Measurements from ENCODE around the gene JARID2. TPM values are rescaled to one million over a fixed set of nuclear protein-coding genes. Genes with fewer than 3 reads are reported as not detected.

The JARID2 gene
- total RNA-seq, 3 donors from 2014 or later = 10.5 to 13.9 (median 11.5) TPM

DNA sequence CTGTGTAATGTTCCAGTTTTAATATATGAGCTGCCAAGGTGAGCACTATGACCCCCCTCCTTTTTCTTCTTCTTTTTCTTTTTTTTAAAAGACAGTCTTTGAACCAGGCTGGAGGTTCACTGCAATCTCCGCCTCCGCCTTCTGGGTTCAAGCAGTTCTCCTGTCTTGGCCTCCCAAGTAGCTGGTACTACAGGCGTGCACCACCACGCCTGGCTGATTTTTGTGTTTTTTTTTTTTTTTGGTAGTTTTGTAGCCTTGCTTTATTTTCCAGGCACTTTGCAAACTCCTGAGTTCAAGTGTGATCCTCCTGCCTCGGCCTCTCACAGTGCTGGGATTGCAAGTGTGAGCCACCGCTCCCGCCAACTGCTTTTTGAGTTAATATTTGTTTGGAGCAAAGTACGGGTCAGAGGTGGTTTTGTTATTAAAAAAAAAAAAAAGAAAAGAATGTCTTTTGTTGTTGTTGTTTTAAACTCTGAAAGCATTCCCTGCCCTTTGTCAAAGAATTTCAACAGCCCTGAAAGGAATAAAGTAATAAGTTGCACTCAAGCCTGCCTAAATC, 78.6 kb downstream of the JARID2 start:
- H3K9me3 ChIP-seq = no peaks in the 10 kb centered on the region
- H3K36me3 ChIP-seq = no peaks in the 10 kb centered on the region
- H3K4me1 ChIP-seq = no peaks in the 10 kb centered on the region
- no peaks in the 10 kb centered on the region for H3K27me3 ChIP-seq
- H3K4me3 ChIP-seq = no peak overlapping the region
- no peak for DNase-seq (ENCODE audit: low spot score in 2 of 2)
- intact Hi-C loops (cut with DNase I; ENCODE audit: low total_unique reads) = no loop called here
- H3K27ac ChIP-seq = no peak overlapping the region
- TF ChIP-seq POLR2AphosphoS5 (IDR thresholded peaks at IDR 0.05) (no peak), POLR2A (IDR thresholded peaks at IDR 0.05) (no peak), CTCF (IDR thresholded peaks at IDR 0.05) (no peak)

GRCh38 chr6:15325540-15325955, 79.7 kb downstream of the JARID2 start:
- no peak for TF ChIP-seq CTCF (IDR thresholded peaks at IDR 0.05)
- no peak for TF ChIP-seq POLR2AphosphoS5 (IDR thresholded peaks at IDR 0.05)
- TF ChIP-seq POLR2A (IDR thresholded peaks at IDR 0.05) = no peak
- Histone ChIP-seq H3K9me3 (no peaks in the 10 kb centered on the region), H3K4me3 (no peak overlapping the region), H3K36me3 (no peaks in the 10 kb centered on the region), H3K27me3 (no peaks in the 10 kb centered on the region), H3K27ac (no peak overlapping the region), H3K4me1 (peaks cover 0 to 5% of the 10 kb centered on the region in 2 donors)
- no peak for DNase-seq (ENCODE audit: low spot score in 2 of 2)
- intact Hi-C loops (cut with DNase I; ENCODE audit: low total_unique reads) = no loop called here

GRCh38 chr6:15326067-15326614, 80.3 kb downstream of the JARID2 start:
- no peak overlapping the region for H3K27ac ChIP-seq
- intact Hi-C loops (cut with DNase I; ENCODE audit: low total_unique reads) = no loop called here
- H3K27me3 ChIP-seq = no peaks in the 10 kb centered on the region
- TF ChIP-seq CTCF (IDR thresholded peaks at IDR 0.05) (no peak), POLR2AphosphoS5 (IDR thresholded peaks at IDR 0.05) (no peak), POLR2A (IDR thresholded peaks at IDR 0.05) (no peak)
- no peaks in the 10 kb centered on the region for H3K9me3 ChIP-seq
- peaks cover 0 to 10% of the 10 kb centered on the region in 2 donors for H3K4me1 ChIP-seq
- H3K36me3 ChIP-seq = no peaks in the 10 kb centered on the region
- no peak overlapping the region for H3K4me3 ChIP-seq
- no peak for DNase-seq (ENCODE audit: low spot score in 2 of 2)

DNA sequence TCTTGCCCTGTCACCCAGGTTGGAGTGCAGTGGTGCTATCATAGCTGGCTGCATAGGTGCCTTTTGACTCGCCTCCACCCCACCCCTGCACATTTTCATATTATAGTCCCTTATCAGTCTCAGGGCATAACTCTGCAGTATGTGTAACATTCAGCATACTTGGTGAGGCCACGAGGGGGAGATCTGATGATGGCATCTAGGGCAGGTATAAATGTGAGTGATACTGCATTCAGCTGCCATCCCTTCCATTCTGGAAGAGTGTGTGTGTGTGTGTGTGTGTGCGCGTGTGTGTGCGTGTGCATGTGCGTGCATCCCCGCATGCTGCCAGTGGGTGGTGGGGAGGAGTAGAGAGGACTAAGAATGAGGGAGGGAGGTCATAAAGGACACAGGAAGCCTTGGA, 81.4 kb downstream of the JARID2 start:
- Histone ChIP-seq H3K4me1 (peaks cover 0 to 11% of the 10 kb centered on the region in 2 donors), H3K36me3 (no peaks in the 10 kb centered on the region), H3K27ac (no peak overlapping the region), H3K4me3 (no peak overlapping the region), H3K27me3 (no peaks in the 10 kb centered on the region), H3K9me3 (no peaks in the 10 kb centered on the region)
- DNase-seq (ENCODE audit: low spot score in 2 of 2) = no peak
- intact Hi-C loops (cut with DNase I; ENCODE audit: low total_unique reads) = no loop called here
- no peak for TF ChIP-seq POLR2AphosphoS5 (IDR thresholded peaks at IDR 0.05)
- TF ChIP-seq CTCF (IDR thresholded peaks at IDR 0.05) = no peak
- TF ChIP-seq POLR2A (IDR thresholded peaks at IDR 0.05) = no peak

- no peaks in the 10 kb centered on the region for H3K36me3 ChIP-seq
- DNase-seq (ENCODE audit: low spot score in 2 of 2) = no peak
- H3K4me3 ChIP-seq = no peak overlapping the region
- H3K27ac ChIP-seq = no peak overlapping the region
- intact Hi-C loops (cut with DNase I; ENCODE audit: low total_unique reads) = no loop called here
- H3K9me3 ChIP-seq = no peaks in the 10 kb centered on the region
- no peaks in the 10 kb centered on the region for H3K27me3 ChIP-seq
- TF ChIP-seq POLR2A (IDR thresholded peaks at IDR 0.05) (no peak), POLR2AphosphoS5 (IDR thresholded peaks at IDR 0.05) (no peak), CTCF (IDR thresholded peaks at IDR 0.05) (no peak)
- H3K4me1 ChIP-seq = peaks cover 0 to 11% of the 10 kb centered on the region in 2 donors
These were observed 83.4 kb downstream of the JARID2 start for GRCh38 chr6:15329197-15329671.

Data from breast epithelium (tissue), 4 donors.